Large intestine (tissue), 3 donors: ENCODE data around the gene NTM. TPM values are rescaled to one million over a fixed set of nuclear protein-coding genes. Genes with fewer than 3 reads are reported as not detected.

Experiments used
- DNase-seq, 2 donors: peaks; one replicate each; pipeline versions ENCODE4 v3.0.0 to v3.0.0-alpha.2; 2013
- H3K27ac ChIP-seq: one replicate; pipeline ENCODE4 v1.5.1; 2013; ENCODE audit warnings: low read length
- H3K27me3 ChIP-seq: 2 replicates; pipeline ENCODE4 v1.6.1; 2013; ENCODE audit warnings: low read length; ENCODE audit not compliant: control insufficient read depth, insufficient read depth
- H3K36me3 ChIP-seq: 2 replicates; pipeline ENCODE4 v1.6.1; 2013; ENCODE audit warnings: low read length; ENCODE audit not compliant: control insufficient read depth, insufficient read depth
- H3K4me1 ChIP-seq: one replicate; pipeline ENCODE4 v1.6.1; 2013; ENCODE audit warnings: low read length; ENCODE audit not compliant: control insufficient read depth, insufficient read depth
- H3K4me3 ChIP-seq: one replicate; pipeline ENCODE4 v1.5.1; 2013; ENCODE audit warnings: low read length
- H3K9me3 ChIP-seq: one replicate; pipeline ENCODE4 v1.6.1; 2013; ENCODE audit warnings: mild to moderate bottlenecking, low read depth, low read length, moderate library complexity; ENCODE audit not compliant: control insufficient read depth
- WGBS: methylation state at CpG from one replicate; pipeline ENCODE4 v1.1.5; 2013; ENCODE audit warnings: low lambda C conversion rate; ENCODE audit not compliant: insufficient coverage; 5-methylcytosine and 5-hydroxymethylcytosine counted together
- polyA plus RNA-seq: library from polyadenylated mRNA; unstranded; fragments of 120-200 nt; gene quantifications from one replicate; pipeline ENCODE4 v1.2.1, GENCODE V29; 2013

Gene NTM
- polyA plus RNA-seq, 1 donor: 17.2 TPM

GRCh38 chr11:131776211-131776610 is 405.8 kb downstream of the NTM start:
- H3K9me3 ChIP-seq: no peaks in the 10 kb centered on the region
- WGBS: 100% methylated on average over 1 of the region's 3 CpGs
- no peaks in the 10 kb centered on the region for H3K27me3 ChIP-seq
- no peaks in the 10 kb centered on the region for H3K4me1 ChIP-seq
- DNase-seq: no peak
- H3K36me3 ChIP-seq: no peaks in the 10 kb centered on the region
- no peak overlapping the region for H3K4me3 ChIP-seq
- no peak overlapping the region for H3K27ac ChIP-seq

- no peaks in the 10 kb centered on the region for H3K4me1 ChIP-seq
- no peaks in the 10 kb centered on the region for H3K36me3 ChIP-seq
- no peak overlapping the region for H3K27ac ChIP-seq
- peaks cover 3% of the 10 kb centered on the region for H3K27me3 ChIP-seq
- no peak for DNase-seq
- WGBS: 89% methylated on average over 5 of the region's 7 CpGs
- H3K4me3 ChIP-seq: no peak overlapping the region
- no peaks in the 10 kb centered on the region for H3K9me3 ChIP-seq
These were observed 415.4 kb downstream of the NTM start for GRCh38 chr11:131785801-131786200.

GRCh38 chr11:131787119-131787518 is 416.7 kb downstream of the NTM start:
- no CpG with 5 or more reads among the region's 3 CpGs for WGBS
- Histone ChIP-seq H3K36me3 (no peaks in the 10 kb centered on the region), H3K9me3 (no peaks in the 10 kb centered on the region), H3K27ac (no peak overlapping the region), H3K4me1 (no peaks in the 10 kb centered on the region), H3K27me3 (peaks cover 3% of the 10 kb centered on the region), H3K4me3 (no peak overlapping the region)
- DNase-seq: no peak

GRCh38 chr11:131790586-131790985 is 420.2 kb downstream of the NTM start:
- no CpG with 5 or more reads among the region's 1 CpG for WGBS
- DNase-seq: no peak
- no peaks in the 10 kb centered on the region for H3K9me3 ChIP-seq
- H3K27ac ChIP-seq: no peak overlapping the region
- H3K4me3 ChIP-seq: no peak overlapping the region
- no peaks in the 10 kb centered on the region for H3K36me3 ChIP-seq
- H3K27me3 ChIP-seq: no peaks in the 10 kb centered on the region
- H3K4me1 ChIP-seq: no peaks in the 10 kb centered on the region

- Histone ChIP-seq H3K4me3 (no peak overlapping the region), H3K27ac (no peak overlapping the region), H3K36me3 (no peaks in the 10 kb centered on the region), H3K9me3 (no peaks in the 10 kb centered on the region), H3K4me1 (no peaks in the 10 kb centered on the region), H3K27me3 (no peaks in the 10 kb centered on the region)
- WGBS: 100% methylated on average over 1 of the region's 3 CpGs
- no peak for DNase-seq
These were observed 421.8 kb downstream of the NTM start for GRCh38 chr11:131792243-131792642.

- Histone ChIP-seq H3K9me3 (no peaks in the 10 kb centered on the region), H3K27ac (no peak overlapping the region), H3K27me3 (no peaks in the 10 kb centered on the region), H3K4me3 (no peak overlapping the region), H3K4me1 (no peaks in the 10 kb centered on the region), H3K36me3 (no peaks in the 10 kb centered on the region)
- WGBS: no CpG with 5 or more reads among the region's 7 CpGs
- DNase-seq: no peak
These were observed 425.7 kb downstream of the NTM start for GRCh38 chr11:131796089-131796488.

- WGBS: no CpG with 5 or more reads among the region's 5 CpGs
- Histone ChIP-seq H3K4me3 (no peak overlapping the region), H3K36me3 (no peaks in the 10 kb centered on the region)
These were observed 426.1 kb downstream of the NTM start for GRCh38 chr11:131796541-131796940.

GRCh38 chr11:131800452-131800851 is 430.0 kb downstream of the NTM start:
- DNase-seq: no peak
- Histone ChIP-seq H3K27ac (no peak overlapping the region), H3K36me3 (no peaks in the 10 kb centered on the region), H3K4me1 (no peaks in the 10 kb centered on the region), H3K4me3 (no peak overlapping the region), H3K9me3 (no peaks in the 10 kb centered on the region), H3K27me3 (peaks cover 3% of the 10 kb centered on the region)
- WGBS: no CpG with 5 or more reads among the region's 2 CpGs

More at GRCh38 chr11:131796541-131796940, 426.1 kb downstream of the NTM start:
- Histone ChIP-seq H3K27ac (no peak overlapping the region), H3K4me1 (no peaks in the 10 kb centered on the region), H3K9me3 (no peaks in the 10 kb centered on the region), H3K27me3 (no peaks in the 10 kb centered on the region)
- DNase-seq: no peak

- H3K9me3 ChIP-seq: no peaks in the 10 kb centered on the region
- no CpG with 5 or more reads among the region's 9 CpGs for WGBS
These were observed 432.2 kb downstream of the NTM start for GRCh38 chr11:131802440-131803115.

GRCh38 chr11:131807876-131808275 is 437.5 kb downstream of the NTM start:
- Histone ChIP-seq H3K27ac (no peak overlapping the region), H3K36me3 (no peaks in the 10 kb centered on the region), H3K4me3 (no peak overlapping the region), H3K27me3 (no peaks in the 10 kb centered on the region), H3K4me1 (no peaks in the 10 kb centered on the region), H3K9me3 (no peaks in the 10 kb centered on the region)
- whole genome bisulfite sequencing: no CpG with 5 or more reads among the region's 2 CpGs
- no peak for DNase-seq

More at GRCh38 chr11:131802440-131803115, 432.2 kb downstream of the NTM start:
- Histone ChIP-seq H3K4me3 (no peak overlapping the region), H3K4me1 (no peaks in the 10 kb centered on the region), H3K27ac (no peak overlapping the region), H3K36me3 (no peaks in the 10 kb centered on the region), H3K27me3 (peaks cover 3% of the 10 kb centered on the region)
- peak in 1 of 2 donors; percentile 4 for DNase-seq

- no peaks in the 10 kb centered on the region for H3K36me3 ChIP-seq
- H3K9me3 ChIP-seq: no peaks in the 10 kb centered on the region
- no peaks in the 10 kb centered on the region for H3K27me3 ChIP-seq
- 60% methylated on average over 1 of the region's 6 CpGs for WGBS
- no peak overlapping the region for H3K4me3 ChIP-seq
- no peak for DNase-seq
- no peaks in the 10 kb centered on the region for H3K4me1 ChIP-seq
- no peak overlapping the region for H3K27ac ChIP-seq
These were observed 438.1 kb downstream of the NTM start for GRCh38 chr11:131808470-131808869.
